Measurements from ENCODE around the gene MGMT. TPM values are rescaled to one million over a fixed set of nuclear protein-coding genes. Genes with fewer than 3 reads are reported as not detected.

The MGMT gene
- total and polyA plus RNA-seq, 2 donors (not counting 3 experiments of a cell fraction or from before 2014, with no cell fraction given): 15.0 to 15.2 TPM

DNA sequence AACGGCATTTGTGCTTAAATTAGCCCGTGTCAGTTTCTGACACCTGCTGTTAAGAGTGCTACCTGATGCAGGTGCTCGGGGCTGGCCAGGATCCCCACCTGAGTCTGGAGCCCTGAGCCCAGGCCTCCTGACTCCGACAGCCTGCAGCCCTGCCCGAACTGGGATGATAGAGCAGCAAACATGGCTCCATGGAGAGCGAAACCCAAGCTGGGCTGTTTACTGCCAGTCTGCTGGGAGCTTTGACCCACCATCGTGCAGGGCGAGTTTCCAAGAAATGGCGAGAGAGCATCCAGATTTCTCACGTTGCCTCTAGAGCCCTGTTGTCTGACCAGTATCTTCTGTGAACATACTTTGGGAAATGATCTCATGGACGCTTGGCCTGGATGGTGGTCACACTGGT, 66.2 kb downstream of the MGMT start:
- no peaks in the 10 kb centered on the region for H3K79me2 ChIP-seq (ENCODE audit: control insufficient read depth, insufficient read depth, low read length)
- TF ChIP-seq POLR2AphosphoS5 (IDR thresholded peaks at IDR 0.05; ENCODE audit: insufficient read depth, low read depth, low read length) (no peak), POLR2A (IDR thresholded peaks at IDR 0.05; ENCODE audit: low read depth, low read length) (no peak), EZH2 (IDR thresholded peaks at IDR 0.05; ENCODE audit: borderline replicate concordance, low read depth, low read length, severe bottlenecking) (no peak), MYC (IDR thresholded peaks at IDR 0.05; ENCODE audit: low read depth, low read length) (no peak), JUN (IDR thresholded peaks at IDR 0.05; ENCODE audit: borderline replicate concordance, insufficient read depth, insufficient read length, low read depth) (no peak), GATA2 (IDR thresholded peaks at IDR 0.05; ENCODE audit: insufficient read depth, insufficient read length, low read depth, low read length) (no peak), FOS (IDR thresholded peaks at IDR 0.05; ENCODE audit: borderline replicate concordance, insufficient read depth, low read length) (no peak)
- TF ChIP-seq, protein P1, sequence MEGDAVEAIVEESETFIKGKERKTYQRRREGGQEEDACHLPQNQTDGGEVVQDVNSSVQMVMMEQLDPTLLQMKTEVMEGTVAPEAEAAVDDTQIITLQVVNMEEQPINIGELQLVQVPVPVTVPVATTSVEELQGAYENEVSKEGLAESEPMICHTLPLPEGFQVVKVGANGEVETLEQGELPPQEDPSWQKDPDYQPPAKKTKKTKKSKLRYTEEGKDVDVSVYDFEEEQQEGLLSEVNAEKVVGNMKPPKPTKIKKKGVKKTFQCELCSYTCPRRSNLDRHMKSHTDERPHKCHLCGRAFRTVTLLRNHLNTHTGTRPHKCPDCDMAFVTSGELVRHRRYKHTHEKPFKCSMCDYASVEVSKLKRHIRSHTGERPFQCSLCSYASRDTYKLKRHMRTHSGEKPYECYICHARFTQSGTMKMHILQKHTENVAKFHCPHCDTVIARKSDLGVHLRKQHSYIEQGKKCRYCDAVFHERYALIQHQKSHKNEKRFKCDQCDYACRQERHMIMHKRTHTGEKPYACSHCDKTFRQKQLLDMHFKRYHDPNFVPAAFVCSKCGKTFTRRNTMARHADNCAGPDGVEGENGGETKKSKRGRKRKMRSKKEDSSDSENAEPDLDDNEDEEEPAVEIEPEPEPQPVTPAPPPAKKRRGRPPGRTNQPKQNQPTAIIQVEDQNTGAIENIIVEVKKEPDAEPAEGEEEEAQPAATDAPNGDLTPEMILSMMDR (IDR thresholded peaks at IDR 0.05; ENCODE audit: extremely low read depth in 1 of 2, insufficient read depth in 1 of 2, low read depth in 1 of 2, low read length in 2 of 2): no peak
- TF ChIP-seq, protein P2, sequence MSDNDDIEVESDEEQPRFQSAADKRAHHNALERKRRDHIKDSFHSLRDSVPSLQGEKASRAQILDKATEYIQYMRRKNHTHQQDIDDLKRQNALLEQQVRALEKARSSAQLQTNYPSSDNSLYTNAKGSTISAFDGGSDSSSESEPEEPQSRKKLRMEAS (IDR thresholded peaks at IDR 0.05; ENCODE audit: insufficient read depth, insufficient read length): no peak
- H4K20me1 ChIP-seq (replicated peaks; ENCODE audit: control insufficient read depth, extremely low read depth, insufficient read depth, low read length): no peaks in the 10 kb centered on the region
- dilution Hi-C loops (cut with MboI; ENCODE audit: extremely low pct_ligation_motif_present, low sequenced_read_pairs): no loop called here
- intact Hi-C loops (cut with micrococcal nuclease): loop anchor here (5.0 kb wide), 1 partner anchor 116 kb away; no protein-coding TSS in a partner anchor
- H3K9ac ChIP-seq (replicated peaks; ENCODE audit: extremely low read depth, insufficient read depth, low read length): no peak overlapping the region
- H3K4me2 ChIP-seq (ENCODE audit: insufficient read depth, low read length): no peak overlapping the region
- no peaks in the 10 kb centered on the region for H3K4me1 ChIP-seq (ENCODE audit: control insufficient read depth, extremely low read depth, insufficient read depth, low read length)
- no peaks in the 10 kb centered on the region for H3K9me3 ChIP-seq (replicated peaks; ENCODE audit: control insufficient read depth, insufficient read depth, low read length)
- H2AFZ ChIP-seq (ENCODE audit: low read depth, low read length): no peak overlapping the region
- no peak overlapping the region for H3K27ac ChIP-seq (ENCODE audit: insufficient read depth, low read depth, low read length)
- POLR2A ChIA-PET: no interaction called here
- FAIRE-seq (no peak), DNase-seq (ENCODE audit: low read depth, low spot score) (no peak)
- no TSS peak for BruUV-seq (replicated peaks)
- CTCF ChIA-PET: no interaction called here
- H3K36me3 ChIP-seq (ENCODE audit: control insufficient read depth in 2 of 2, extremely low read depth in 1 of 2, insufficient read depth in 2 of 2, low read length in 2 of 2): no peaks in the 10 kb centered on the region
- H3K4me3 ChIP-seq (replicated peaks in 1 of 3; ENCODE audit: insufficient read depth in 1 of 3, low read depth in 1 of 3, low read length in 3 of 3): no peak overlapping the region
- no peaks in the 10 kb centered on the region for H3K27me3 ChIP-seq (ENCODE audit: control insufficient read depth in 2 of 2, insufficient read depth in 2 of 2, low read length in 2 of 2)
- no peaks in the 10 kb centered on the region for H3K9me1 ChIP-seq (replicated peaks; ENCODE audit: control insufficient read depth, extremely low read depth, insufficient read depth, low read length)
